ENCODE measurements around the gene PRSS57. TPM values are rescaled to one million over a fixed set of nuclear protein-coding genes. Genes with fewer than 3 reads are reported as not detected.

PRSS57 gene
- total and polyA plus RNA-seq, 2 of the 8 experiments (the other 6 are each of a cell fraction or from before 2014, with no cell fraction given), result not detected

DNA sequence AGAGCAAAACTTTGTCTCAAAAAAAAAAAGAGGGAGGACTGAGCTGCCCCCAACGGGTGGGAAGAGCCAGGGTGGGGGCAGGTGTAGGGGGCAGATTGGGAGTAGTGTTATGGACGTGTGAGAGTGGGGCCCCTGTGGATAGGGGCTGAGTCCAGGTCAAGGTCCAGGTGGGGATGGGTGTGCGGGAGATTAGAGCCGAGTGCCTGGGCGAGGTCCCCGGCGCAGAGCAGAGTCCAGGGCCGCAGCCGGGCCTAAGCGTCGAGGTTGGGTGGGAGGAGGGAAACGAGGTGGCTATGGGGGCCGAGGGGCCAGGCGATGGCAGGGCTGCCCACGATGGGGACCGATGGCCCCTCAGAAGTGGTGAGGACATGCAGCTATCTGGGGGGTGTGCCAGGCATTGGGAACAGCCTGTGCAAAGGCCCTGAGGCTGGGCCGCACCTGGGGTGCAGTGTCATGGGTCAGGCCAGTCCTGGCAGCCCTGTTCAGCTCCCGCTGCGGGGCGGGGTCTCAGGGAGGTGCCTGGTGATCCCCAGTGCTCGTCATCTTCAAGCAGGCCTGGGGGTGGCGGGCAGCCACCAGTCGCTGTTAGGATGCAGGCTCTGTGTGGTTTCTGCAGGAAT is 43.4 kb upstream of the PRSS57 start (continued):
- no peak for TF ChIP-seq BRCA1 (IDR thresholded peaks at IDR 0.05; ENCODE audit: low read depth, low read length)
- no peak for TF ChIP-seq SRF (IDR thresholded peaks at IDR 0.05; ENCODE audit: low read depth, low read length)
- TF ChIP-seq CREB1 (IDR thresholded peaks at IDR 0.05), result no peak
- TF ChIP-seq EGR1 (IDR thresholded peaks at IDR 0.05; ENCODE audit: borderline replicate concordance, low read depth, low read length), result no peak

Data from H1 (cell line).